Osteocyte (in vitro differentiated cells): ENCODE data around the gene MED28. TPM values are rescaled to one million over a fixed set of nuclear protein-coding genes. Genes with fewer than 3 reads are reported as not detected.

ENCODE experiments used
- DNase-seq: peaks from one replicate; pipeline ENCODE4 v3.0.0; 2021; ENCODE audit warnings: mixed read lengths; ENCODE audit not compliant: unreplicated experiment; ENCODE audit errors: extremely low spot score
- H3K27ac Mint-ChIP-seq: one replicate; pipeline ENCODE4 v1.8.0; 2021; ENCODE audit warnings: mild to moderate bottlenecking, mixed read lengths; ENCODE audit not compliant: unreplicated experiment
- H3K27me3 Mint-ChIP-seq: one replicate; pipeline ENCODE4 v1.8.0; 2021; ENCODE audit warnings: mixed read lengths; ENCODE audit not compliant: unreplicated experiment
- H3K36me3 Mint-ChIP-seq: one replicate; pipeline ENCODE4 v1.8.0; 2021; ENCODE audit warnings: mixed read lengths; ENCODE audit not compliant: unreplicated experiment
- H3K4me1 Mint-ChIP-seq: one replicate; pipeline ENCODE4 v1.8.0; 2021; ENCODE audit warnings: mixed read lengths; ENCODE audit not compliant: unreplicated experiment
- H3K4me3 Mint-ChIP-seq: one replicate; pipeline ENCODE4 v1.8.0; 2021; ENCODE audit warnings: mild to moderate bottlenecking, moderate library complexity, mixed read lengths; ENCODE audit not compliant: unreplicated experiment
- H3K9me3 Mint-ChIP-seq: one replicate; pipeline ENCODE4 v1.8.0; 2021; ENCODE audit warnings: mixed read lengths; ENCODE audit not compliant: unreplicated experiment
- total RNA-seq: library from RNA; stranded (reverse); gene quantifications from 2 replicates; pipeline ENCODE4 v1.2.1, GENCODE V29; 2021
- TF ChIP-seq, protein P1 (sequence below): fragments of 200-600 bp; sonication (generic); IDR thresholded peaks from 2 replicates; pipeline ENCODE4 v1.5.0; 2021; ENCODE audit warnings: antibody characterized with exemption, mild to moderate bottlenecking, moderate library complexity

MED28 gene
- total RNA-seq, 1 donor from 2014 or later, result 45.8 TPM

DNA sequence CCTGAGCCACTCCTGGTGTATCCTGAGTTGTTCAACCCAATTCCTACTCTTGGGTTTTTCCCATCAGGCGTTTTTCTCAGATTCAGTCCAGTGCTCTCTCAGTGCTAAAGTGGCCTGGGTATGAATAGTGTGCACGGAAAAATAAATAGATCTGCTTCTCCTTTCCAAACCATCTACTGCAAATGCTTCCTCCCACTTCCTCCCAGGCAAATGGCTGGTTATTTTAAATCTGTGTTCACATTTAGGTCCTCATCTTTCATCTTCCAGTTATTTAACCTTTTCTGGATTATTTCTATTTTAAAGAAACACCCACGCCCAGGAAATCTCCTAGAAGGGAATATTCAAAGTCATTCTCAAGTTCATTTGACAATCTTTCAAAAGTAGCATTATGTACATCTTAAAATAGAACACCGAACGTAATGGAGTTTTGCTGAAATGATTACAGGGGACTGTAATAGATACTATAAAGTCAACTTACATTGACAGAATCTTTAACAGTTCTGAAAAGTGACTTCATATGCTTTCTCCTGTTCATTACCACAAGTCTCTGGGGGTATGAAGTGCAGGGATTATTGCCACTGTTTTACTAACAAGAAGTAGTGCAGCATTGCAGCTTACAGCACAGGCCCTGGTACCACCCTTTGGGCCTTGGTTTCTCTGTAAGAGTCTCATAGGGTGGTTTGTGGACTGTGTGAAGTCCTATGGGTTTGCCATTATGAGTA is 66.3 kb downstream of the MED28 start:
- H3K4me3 Mint-ChIP-seq, result no peak overlapping the region
- peaks cover 15% of the 10 kb centered on the region for H3K9me3 Mint-ChIP-seq
- H3K36me3 Mint-ChIP-seq, result no peaks in the 10 kb centered on the region
- TF ChIP-seq, protein P1, sequence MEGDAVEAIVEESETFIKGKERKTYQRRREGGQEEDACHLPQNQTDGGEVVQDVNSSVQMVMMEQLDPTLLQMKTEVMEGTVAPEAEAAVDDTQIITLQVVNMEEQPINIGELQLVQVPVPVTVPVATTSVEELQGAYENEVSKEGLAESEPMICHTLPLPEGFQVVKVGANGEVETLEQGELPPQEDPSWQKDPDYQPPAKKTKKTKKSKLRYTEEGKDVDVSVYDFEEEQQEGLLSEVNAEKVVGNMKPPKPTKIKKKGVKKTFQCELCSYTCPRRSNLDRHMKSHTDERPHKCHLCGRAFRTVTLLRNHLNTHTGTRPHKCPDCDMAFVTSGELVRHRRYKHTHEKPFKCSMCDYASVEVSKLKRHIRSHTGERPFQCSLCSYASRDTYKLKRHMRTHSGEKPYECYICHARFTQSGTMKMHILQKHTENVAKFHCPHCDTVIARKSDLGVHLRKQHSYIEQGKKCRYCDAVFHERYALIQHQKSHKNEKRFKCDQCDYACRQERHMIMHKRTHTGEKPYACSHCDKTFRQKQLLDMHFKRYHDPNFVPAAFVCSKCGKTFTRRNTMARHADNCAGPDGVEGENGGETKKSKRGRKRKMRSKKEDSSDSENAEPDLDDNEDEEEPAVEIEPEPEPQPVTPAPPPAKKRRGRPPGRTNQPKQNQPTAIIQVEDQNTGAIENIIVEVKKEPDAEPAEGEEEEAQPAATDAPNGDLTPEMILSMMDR, result no peak
- no peak overlapping the region for H3K27ac Mint-ChIP-seq
- no peaks in the 10 kb centered on the region for H3K4me1 Mint-ChIP-seq
- peaks cover 3% of the 10 kb centered on the region for H3K27me3 Mint-ChIP-seq
- DNase-seq, result no peak

DNA sequence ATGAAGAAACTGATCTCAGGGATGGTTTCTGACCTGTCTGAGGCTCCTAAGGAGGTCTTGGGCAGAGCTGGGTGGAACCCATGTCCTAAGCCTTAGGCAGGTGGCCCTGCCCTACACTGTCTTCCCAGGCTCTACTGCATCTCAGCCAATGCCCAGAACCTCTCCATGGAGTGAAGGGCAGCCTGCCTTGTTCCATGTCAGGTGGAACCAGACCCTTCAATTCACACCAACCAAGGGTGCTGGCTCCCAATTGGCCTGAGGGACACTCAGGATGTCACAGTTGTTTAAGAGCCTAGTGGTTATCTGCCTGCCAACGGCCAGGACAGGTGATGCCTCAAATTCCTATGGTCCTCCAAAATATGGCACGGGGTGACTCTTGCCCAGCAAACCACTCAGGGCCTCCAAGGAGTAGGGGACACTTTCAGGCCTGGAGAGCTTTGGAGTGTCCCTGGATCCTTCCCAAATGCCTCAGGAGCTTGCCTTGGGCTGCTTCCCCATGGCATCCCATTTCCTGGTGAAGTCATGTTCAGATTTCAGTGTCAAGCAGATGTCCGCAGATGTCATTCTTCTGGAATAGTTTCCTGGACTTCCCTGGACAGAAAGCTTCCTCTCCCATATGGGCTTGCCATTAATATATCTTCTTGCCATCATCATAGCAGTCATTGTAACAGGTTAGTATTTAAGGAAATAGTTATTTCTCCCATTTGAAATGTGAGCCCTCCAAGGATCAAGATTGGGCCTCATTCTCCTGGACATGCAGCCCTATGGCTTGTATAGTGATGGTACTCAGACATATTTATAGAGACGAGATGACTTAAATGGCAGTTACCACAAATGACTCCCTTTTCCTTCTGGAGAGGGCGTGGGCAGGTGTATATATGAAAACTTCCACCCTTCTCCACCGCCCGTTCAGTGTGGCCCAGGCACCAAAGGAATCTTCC is 67.1 kb downstream of the MED28 start:
- Mint-ChIP-seq H3K4me1 (no peaks in the 10 kb centered on the region), H3K4me3 (no peak overlapping the region), H3K36me3 (no peaks in the 10 kb centered on the region), H3K27me3 (peaks cover 3% of the 10 kb centered on the region), H3K27ac (no peak overlapping the region), H3K9me3 (peaks cover 15% of the 10 kb centered on the region)
- TF ChIP-seq, protein P1, result no peak
- no peak for DNase-seq

DNA sequence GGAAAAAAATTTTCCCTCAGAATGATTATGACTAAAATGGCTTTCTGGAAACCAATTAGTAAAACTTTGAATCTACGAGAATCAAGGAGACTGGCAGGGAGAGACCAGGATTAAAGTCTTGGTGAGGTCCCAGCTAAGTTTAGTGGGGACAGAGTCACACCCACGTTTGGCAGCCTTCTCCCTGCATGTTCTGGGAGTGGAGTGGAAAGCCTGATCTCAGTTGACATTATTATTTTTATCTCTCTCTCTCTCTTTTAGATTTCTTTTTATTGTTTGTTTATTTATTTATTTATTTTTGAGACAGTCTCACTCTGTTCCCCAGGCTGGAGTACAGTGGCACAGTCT is 67.8 kb downstream of the MED28 start:
- Mint-ChIP-seq H3K9me3 (peaks cover 15% of the 10 kb centered on the region), H3K36me3 (no peaks in the 10 kb centered on the region), H3K27me3 (peaks cover 3% of the 10 kb centered on the region), H3K4me1 (no peaks in the 10 kb centered on the region), H3K27ac (no peak overlapping the region), H3K4me3 (no peak overlapping the region)
- DNase-seq, result no peak
- TF ChIP-seq, protein P1, result no peak

Other genes starting within 250 kb of the MED28 start
- gene QDPR, start 102.6 kb upstream of the MED28 start, total RNA-seq, result 17.0 and 21.0 TPM in 2 replicates
- not detected in 2 replicates for gene CLRN2, start 99.5 kb upstream of the MED28 start, total RNA-seq
- 44.0 and 44.1 TPM in 2 replicates for gene LAP3, start 37.4 kb upstream of the MED28 start, total RNA-seq
- gene FAM184B, start 167.0 kb downstream of the MED28 start, total RNA-seq, result not detected in 2 replicates
- gene DCAF16, start 196.1 kb downstream of the MED28 start, total RNA-seq, result 50.1 and 53.0 TPM in 2 replicates
- gene NCAPG, start 196.3 kb downstream of the MED28 start, total RNA-seq, result 6.9 and 9.6 TPM in 2 replicates